WTC11 (cell line): ENCODE measurements around the gene LGR6. TPM values are rescaled to one million over a fixed set of nuclear protein-coding genes. Genes with fewer than 3 reads are reported as not detected.

Experiments used
- ATAC-seq: fragments of 200-7000 bp; cut with Tn5 transposase; 2 replicates; pipeline ENCODE4 v1.10.0; 2021; ENCODE audit warnings: mild to moderate bottlenecking, moderate library complexity
- CTCF ChIA-PET: fragments of 300-600 bp; sonication (Branson Sonifier 250); formaldehyde crosslinking; loops from one replicate; lab custom pipeline; 2021; ENCODE audit warnings: antibody characterized with exemption; lab: Charles Lee
- POLR2A ChIA-PET: fragments of 350-600 bp; sonication (Branson Sonifier 250); formaldehyde crosslinking; loops from one replicate; lab custom pipeline; 2021; ENCODE audit warnings: antibody characterized with exemption; lab: Charles Lee
- DNase-seq: peaks from one replicate; pipeline ENCODE4 v3.0.0; 2021; ENCODE audit warnings: low spot score
- H3K27ac Mint-ChIP-seq: 2 replicates; pipeline ENCODE4 v1.8.0; 2021; ENCODE audit warnings: mixed read lengths
- H3K27me3 Mint-ChIP-seq: 2 replicates; pipeline ENCODE4 v1.8.0; 2021; ENCODE audit warnings: low read depth, mild to moderate bottlenecking, moderate library complexity, mixed read lengths
- H3K36me3 Mint-ChIP-seq: 2 replicates; pipeline ENCODE4 v1.8.0; 2021; ENCODE audit warnings: mixed read lengths
- H3K4me1 Mint-ChIP-seq: 2 replicates; pipeline ENCODE4 v1.8.0; 2022; ENCODE audit warnings: mixed read lengths
- H3K4me3 Mint-ChIP-seq: 2 replicates; pipeline ENCODE4 v1.8.0; 2021; ENCODE audit warnings: mild to moderate bottlenecking, moderate library complexity, mixed read lengths
- H3K9me3 Mint-ChIP-seq: 2 replicates; pipeline ENCODE4 v1.8.0; 2021; ENCODE audit warnings: mixed read lengths
- CBFB ChIP-seq: sonication (generic); formaldehyde crosslinking; IDR thresholded peaks from 2 replicates; pipeline ENCODE4 v1.8.1; 2022; ENCODE audit warnings: mild to moderate bottlenecking, low read depth, missing genetic modification reagents
- ETV6 ChIP-seq: sonication (generic); formaldehyde crosslinking; IDR thresholded peaks from 2 replicates; pipeline ENCODE4 v1.8.1; 2022; ENCODE audit warnings: mild to moderate bottlenecking, missing genetic modification reagents
- KAT7 ChIP-seq: sonication (generic); formaldehyde crosslinking; IDR thresholded peaks from 2 replicates; pipeline ENCODE4 v1.8.1; 2023; ENCODE audit warnings: missing genetic modification reagents, mild to moderate bottlenecking, borderline replicate concordance
- NFYB ChIP-seq: sonication (generic); formaldehyde crosslinking; conservative IDR thresholded peaks from 2 replicates; pipeline ENCODE4 v1.8.0; 2022; ENCODE audit warnings: low read depth, missing genetic modification reagents
- NR1H2 ChIP-seq: sonication (generic); formaldehyde crosslinking; IDR thresholded peaks from 2 replicates; pipeline ENCODE4 v1.9.0; 2021; ENCODE audit warnings: mild to moderate bottlenecking, moderate library complexity, missing genetic modification reagents
- RELA ChIP-seq: sonication (generic); formaldehyde crosslinking; IDR thresholded peaks from 2 replicates; pipeline ENCODE4 v1.8.1; 2022; ENCODE audit warnings: missing genetic modification reagents, mild to moderate bottlenecking, borderline replicate concordance
- TEAD1 ChIP-seq: sonication (generic); formaldehyde crosslinking; IDR thresholded peaks from 2 replicates; pipeline ENCODE4 v1.8.0; 2022; ENCODE audit warnings: mild to moderate bottlenecking, missing genetic modification reagents
- TEAD4 ChIP-seq: sonication (generic); formaldehyde crosslinking; IDR thresholded peaks from 2 replicates; pipeline ENCODE4 v1.8.0; 2022; ENCODE audit warnings: mild to moderate bottlenecking, missing genetic modification reagents
- ZNF232 ChIP-seq: sonication (generic); formaldehyde crosslinking; IDR thresholded peaks from 2 replicates; pipeline ENCODE4 v1.8.0; 2022; ENCODE audit warnings: mild to moderate bottlenecking, missing genetic modification reagents
- ZNF263 ChIP-seq: sonication (generic); formaldehyde crosslinking; IDR thresholded peaks from 2 replicates; pipeline ENCODE4 v1.8.1; 2022; ENCODE audit warnings: low read depth, mild to moderate bottlenecking, moderate library complexity, missing genetic modification reagents
- total RNA-seq: library from RNA; stranded (reverse); gene quantifications from 3 replicates; pipeline ENCODE4 v1.2.3, GENCODE V29; 2021
- TF ChIP-seq, protein P1 (sequence below): sonication (generic); formaldehyde crosslinking; IDR thresholded peaks from 2 replicates; pipeline ENCODE4 v1.8.1; 2023; ENCODE audit warnings: mild to moderate bottlenecking, missing genetic modification reagents, borderline replicate concordance
- TF ChIP-seq, protein P2 (sequence below): sonication (generic); formaldehyde crosslinking; IDR thresholded peaks from 2 replicates; pipeline ENCODE4 v1.8.1; 2022; ENCODE audit warnings: low read depth, missing genetic modification reagents, borderline replicate concordance
- TF ChIP-seq, protein P3 (sequence below): fragments of 250-450 bp; sonication (Bioruptor Pico); IDR thresholded peaks from 2 replicates; pipeline ENCODE4 v1.9.0; 2021; ENCODE audit warnings: mild to moderate bottlenecking
- TF ChIP-seq, protein P4 (sequence below): fragments of 200-600 bp; IDR thresholded peaks from 2 replicates; pipeline ENCODE4 v1.8.0; 2022; ENCODE audit warnings: antibody characterized with exemption
- TF ChIP-seq, protein P5 (sequence below): sonication (generic); formaldehyde crosslinking; IDR thresholded peaks from 2 replicates; pipeline ENCODE4 v1.8.0; 2022; ENCODE audit warnings: missing genetic modification reagents
- TF ChIP-seq, protein P6 (sequence below): sonication (generic); formaldehyde crosslinking; IDR thresholded peaks from 2 replicates; pipeline ENCODE4 v1.8.0; 2022; ENCODE audit warnings: mild to moderate bottlenecking, missing genetic modification reagents
- TF ChIP-seq, protein P7 (sequence below): sonication (generic); formaldehyde crosslinking; IDR thresholded peaks from 2 replicates; pipeline ENCODE4 v1.8.1; 2022; ENCODE audit warnings: low read depth, mild to moderate bottlenecking, moderate library complexity, missing genetic modification reagents, borderline replicate concordance
- TF ChIP-seq, protein P8 (sequence below): sonication (generic); formaldehyde crosslinking; IDR thresholded peaks from 2 replicates; pipeline ENCODE4 v1.8.1; 2022; ENCODE audit warnings: mild to moderate bottlenecking, missing genetic modification reagents, moderate library complexity, borderline replicate concordance
- TF ChIP-seq, protein P9 (sequence below): sonication (generic); formaldehyde crosslinking; IDR thresholded peaks from 2 replicates; pipeline ENCODE4 v1.8.1; 2023; ENCODE audit warnings: mild to moderate bottlenecking, missing genetic modification reagents, moderate library complexity

The LGR6 gene
- total RNA-seq, 1 experiment from 2014 or later = 1.1 TPM

DNA sequence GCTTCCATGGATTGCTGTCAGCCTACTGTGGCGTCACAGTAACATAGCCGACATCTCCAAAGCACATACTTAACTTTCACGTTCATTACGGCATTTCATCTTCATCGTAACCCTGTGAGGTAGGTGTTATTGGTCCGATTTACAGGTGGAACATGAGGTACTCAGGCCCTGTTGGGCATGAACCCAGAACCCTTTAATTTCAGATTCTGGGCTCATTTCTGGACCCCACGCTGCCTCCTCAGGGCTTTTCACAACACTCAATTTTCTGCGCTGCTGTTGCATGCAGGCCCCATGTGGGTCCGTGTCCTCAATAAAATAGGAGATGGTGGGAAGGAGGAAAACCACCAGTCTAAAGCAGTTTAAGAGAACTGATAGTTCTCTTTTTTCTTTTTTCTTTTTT, 108.6 kb downstream of the LGR6 start:
- H3K27me3 Mint-ChIP-seq = no peaks in the 10 kb centered on the region
- ChIA-PET CTCF (interaction anchor here (1.6 kb wide), 1 partner anchor 13 kb away, joined by 6 read pairs; no protein-coding TSS in a partner anchor), POLR2A (no interaction called here)
- DNase-seq = no peak
- H3K4me3 Mint-ChIP-seq = no peak overlapping the region
- ATAC-seq = no peak
- H3K4me1 Mint-ChIP-seq = no peaks in the 10 kb centered on the region
- TF ChIP-seq, protein P1, sequence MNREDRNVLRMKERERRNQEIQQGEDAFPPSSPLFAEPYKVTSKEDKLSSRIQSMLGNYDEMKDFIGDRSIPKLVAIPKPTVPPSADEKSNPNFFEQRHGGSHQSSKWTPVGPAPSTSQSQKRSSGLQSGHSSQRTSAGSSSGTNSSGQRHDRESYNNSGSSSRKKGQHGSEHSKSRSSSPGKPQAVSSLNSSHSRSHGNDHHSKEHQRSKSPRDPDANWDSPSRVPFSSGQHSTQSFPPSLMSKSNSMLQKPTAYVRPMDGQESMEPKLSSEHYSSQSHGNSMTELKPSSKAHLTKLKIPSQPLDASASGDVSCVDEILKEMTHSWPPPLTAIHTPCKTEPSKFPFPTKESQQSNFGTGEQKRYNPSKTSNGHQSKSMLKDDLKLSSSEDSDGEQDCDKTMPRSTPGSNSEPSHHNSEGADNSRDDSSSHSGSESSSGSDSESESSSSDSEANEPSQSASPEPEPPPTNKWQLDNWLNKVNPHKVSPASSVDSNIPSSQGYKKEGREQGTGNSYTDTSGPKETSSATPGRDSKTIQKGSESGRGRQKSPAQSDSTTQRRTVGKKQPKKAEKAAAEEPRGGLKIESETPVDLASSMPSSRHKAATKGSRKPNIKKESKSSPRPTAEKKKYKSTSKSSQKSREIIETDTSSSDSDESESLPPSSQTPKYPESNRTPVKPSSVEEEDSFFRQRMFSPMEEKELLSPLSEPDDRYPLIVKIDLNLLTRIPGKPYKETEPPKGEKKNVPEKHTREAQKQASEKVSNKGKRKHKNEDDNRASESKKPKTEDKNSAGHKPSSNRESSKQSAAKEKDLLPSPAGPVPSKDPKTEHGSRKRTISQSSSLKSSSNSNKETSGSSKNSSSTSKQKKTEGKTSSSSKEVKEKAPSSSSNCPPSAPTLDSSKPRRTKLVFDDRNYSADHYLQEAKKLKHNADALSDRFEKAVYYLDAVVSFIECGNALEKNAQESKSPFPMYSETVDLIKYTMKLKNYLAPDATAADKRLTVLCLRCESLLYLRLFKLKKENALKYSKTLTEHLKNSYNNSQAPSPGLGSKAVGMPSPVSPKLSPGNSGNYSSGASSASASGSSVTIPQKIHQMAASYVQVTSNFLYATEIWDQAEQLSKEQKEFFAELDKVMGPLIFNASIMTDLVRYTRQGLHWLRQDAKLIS (CRISPR knock-in tag) = no peak
- TF ChIP-seq TEAD4 (no peak), ZNF263 (no peak), ETV6 (CRISPR knock-in tag) (no peak), ZNF232 (CRISPR knock-in tag) (no peak), KAT7 (CRISPR knock-in tag) (no peak), CBFB (CRISPR knock-in tag) (no peak), NR1H2 (CRISPR knock-in tag) (no peak)
- TF ChIP-seq, protein P2, sequence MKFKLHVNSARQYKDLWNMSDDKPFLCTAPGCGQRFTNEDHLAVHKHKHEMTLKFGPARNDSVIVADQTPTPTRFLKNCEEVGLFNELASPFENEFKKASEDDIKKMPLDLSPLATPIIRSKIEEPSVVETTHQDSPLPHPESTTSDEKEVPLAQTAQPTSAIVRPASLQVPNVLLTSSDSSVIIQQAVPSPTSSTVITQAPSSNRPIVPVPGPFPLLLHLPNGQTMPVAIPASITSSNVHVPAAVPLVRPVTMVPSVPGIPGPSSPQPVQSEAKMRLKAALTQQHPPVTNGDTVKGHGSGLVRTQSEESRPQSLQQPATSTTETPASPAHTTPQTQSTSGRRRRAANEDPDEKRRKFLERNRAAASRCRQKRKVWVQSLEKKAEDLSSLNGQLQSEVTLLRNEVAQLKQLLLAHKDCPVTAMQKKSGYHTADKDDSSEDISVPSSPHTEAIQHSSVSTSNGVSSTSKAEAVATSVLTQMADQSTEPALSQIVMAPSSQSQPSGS = no peak
- TF ChIP-seq, protein P3, sequence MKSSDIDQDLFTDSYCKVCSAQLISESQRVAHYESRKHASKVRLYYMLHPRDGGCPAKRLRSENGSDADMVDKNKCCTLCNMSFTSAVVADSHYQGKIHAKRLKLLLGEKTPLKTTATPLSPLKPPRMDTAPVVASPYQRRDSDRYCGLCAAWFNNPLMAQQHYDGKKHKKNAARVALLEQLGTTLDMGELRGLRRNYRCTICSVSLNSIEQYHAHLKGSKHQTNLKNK (CRISPR knock-in tag) = no peak
- TF ChIP-seq, protein P4, sequence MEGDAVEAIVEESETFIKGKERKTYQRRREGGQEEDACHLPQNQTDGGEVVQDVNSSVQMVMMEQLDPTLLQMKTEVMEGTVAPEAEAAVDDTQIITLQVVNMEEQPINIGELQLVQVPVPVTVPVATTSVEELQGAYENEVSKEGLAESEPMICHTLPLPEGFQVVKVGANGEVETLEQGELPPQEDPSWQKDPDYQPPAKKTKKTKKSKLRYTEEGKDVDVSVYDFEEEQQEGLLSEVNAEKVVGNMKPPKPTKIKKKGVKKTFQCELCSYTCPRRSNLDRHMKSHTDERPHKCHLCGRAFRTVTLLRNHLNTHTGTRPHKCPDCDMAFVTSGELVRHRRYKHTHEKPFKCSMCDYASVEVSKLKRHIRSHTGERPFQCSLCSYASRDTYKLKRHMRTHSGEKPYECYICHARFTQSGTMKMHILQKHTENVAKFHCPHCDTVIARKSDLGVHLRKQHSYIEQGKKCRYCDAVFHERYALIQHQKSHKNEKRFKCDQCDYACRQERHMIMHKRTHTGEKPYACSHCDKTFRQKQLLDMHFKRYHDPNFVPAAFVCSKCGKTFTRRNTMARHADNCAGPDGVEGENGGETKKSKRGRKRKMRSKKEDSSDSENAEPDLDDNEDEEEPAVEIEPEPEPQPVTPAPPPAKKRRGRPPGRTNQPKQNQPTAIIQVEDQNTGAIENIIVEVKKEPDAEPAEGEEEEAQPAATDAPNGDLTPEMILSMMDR = no peak
- TF ChIP-seq, protein P5, sequence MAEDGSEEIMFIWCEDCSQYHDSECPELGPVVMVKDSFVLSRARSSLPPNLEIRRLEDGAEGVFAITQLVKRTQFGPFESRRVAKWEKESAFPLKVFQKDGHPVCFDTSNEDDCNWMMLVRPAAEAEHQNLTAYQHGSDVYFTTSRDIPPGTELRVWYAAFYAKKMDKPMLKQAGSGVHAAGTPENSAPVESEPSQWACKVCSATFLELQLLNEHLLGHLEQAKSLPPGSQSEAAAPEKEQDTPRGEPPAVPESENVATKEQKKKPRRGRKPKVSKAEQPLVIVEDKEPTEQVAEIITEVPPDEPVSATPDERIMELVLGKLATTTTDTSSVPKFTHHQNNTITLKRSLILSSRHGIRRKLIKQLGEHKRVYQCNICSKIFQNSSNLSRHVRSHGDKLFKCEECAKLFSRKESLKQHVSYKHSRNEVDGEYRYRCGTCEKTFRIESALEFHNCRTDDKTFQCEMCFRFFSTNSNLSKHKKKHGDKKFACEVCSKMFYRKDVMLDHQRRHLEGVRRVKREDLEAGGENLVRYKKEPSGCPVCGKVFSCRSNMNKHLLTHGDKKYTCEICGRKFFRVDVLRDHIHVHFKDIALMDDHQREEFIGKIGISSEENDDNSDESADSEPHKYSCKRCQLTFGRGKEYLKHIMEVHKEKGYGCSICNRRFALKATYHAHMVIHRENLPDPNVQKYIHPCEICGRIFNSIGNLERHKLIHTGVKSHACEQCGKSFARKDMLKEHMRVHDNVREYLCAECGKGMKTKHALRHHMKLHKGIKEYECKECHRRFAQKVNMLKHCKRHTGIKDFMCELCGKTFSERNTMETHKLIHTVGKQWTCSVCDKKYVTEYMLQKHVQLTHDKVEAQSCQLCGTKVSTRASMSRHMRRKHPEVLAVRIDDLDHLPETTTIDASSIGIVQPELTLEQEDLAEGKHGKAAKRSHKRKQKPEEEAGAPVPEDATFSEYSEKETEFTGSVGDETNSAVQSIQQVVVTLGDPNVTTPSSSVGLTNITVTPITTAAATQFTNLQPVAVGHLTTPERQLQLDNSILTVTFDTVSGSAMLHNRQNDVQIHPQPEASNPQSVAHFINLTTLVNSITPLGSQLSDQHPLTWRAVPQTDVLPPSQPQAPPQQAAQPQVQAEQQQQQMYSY (CRISPR knock-in tag) = no peak
- TF ChIP-seq, protein P6, sequence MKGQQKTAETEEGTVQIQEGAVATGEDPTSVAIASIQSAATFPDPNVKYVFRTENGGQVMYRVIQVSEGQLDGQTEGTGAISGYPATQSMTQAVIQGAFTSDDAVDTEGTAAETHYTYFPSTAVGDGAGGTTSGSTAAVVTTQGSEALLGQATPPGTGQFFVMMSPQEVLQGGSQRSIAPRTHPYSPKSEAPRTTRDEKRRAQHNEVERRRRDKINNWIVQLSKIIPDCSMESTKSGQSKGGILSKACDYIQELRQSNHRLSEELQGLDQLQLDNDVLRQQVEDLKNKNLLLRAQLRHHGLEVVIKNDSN (CRISPR knock-in tag) = no peak
- no peaks in the 10 kb centered on the region for H3K36me3 Mint-ChIP-seq
- no peak overlapping the region for H3K27ac Mint-ChIP-seq
- no peaks in the 10 kb centered on the region for H3K9me3 Mint-ChIP-seq

DNA sequence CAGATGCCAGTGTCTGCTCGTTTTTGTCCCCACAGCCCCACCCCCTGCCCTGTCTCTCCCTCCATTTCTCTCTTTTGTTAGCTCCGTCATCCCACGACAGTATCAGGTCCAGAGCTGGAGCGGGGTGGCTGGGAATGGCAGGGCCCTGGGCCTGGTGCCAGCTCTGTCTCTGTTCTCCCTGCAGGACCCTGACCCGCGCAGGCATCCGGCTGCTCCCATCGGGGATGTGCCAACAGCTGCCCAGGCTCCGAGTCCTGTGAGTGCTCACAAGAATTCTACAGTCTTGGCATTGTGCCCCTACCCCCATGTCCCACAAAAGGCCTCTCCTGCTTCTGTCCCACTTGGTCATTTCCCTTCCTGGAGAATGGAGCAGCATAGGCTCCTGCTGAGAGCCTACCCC, 110.8 kb downstream of the LGR6 start:
- DNase-seq (no peak), ATAC-seq (no peak)
- ChIA-PET CTCF (interaction anchor here (1.0 to 1.9 kb wide), 3 partner anchors 30 to 114 kb away, joined by 3 to 9 read pairs (median 4); partner anchors contain the start of gene LGR6), POLR2A (no interaction called here)
- no peak for TF ChIP-seq RELA (CRISPR knock-in tag)
- TF ChIP-seq, protein P7, sequence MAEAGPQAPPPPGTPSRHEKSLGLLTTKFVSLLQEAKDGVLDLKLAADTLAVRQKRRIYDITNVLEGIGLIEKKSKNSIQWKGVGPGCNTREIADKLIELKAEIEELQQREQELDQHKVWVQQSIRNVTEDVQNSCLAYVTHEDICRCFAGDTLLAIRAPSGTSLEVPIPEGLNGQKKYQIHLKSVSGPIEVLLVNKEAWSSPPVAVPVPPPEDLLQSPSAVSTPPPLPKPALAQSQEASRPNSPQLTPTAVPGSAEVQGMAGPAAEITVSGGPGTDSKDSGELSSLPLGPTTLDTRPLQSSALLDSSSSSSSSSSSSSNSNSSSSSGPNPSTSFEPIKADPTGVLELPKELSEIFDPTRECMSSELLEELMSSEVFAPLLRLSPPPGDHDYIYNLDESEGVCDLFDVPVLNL (CRISPR knock-in tag) = no peak
- TF ChIP-seq ZNF232 (CRISPR knock-in tag) = no peak
- TF ChIP-seq, protein P8, sequence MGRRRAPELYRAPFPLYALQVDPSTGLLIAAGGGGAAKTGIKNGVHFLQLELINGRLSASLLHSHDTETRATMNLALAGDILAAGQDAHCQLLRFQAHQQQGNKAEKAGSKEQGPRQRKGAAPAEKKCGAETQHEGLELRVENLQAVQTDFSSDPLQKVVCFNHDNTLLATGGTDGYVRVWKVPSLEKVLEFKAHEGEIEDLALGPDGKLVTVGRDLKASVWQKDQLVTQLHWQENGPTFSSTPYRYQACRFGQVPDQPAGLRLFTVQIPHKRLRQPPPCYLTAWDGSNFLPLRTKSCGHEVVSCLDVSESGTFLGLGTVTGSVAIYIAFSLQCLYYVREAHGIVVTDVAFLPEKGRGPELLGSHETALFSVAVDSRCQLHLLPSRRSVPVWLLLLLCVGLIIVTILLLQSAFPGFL = no peak
- no peak for TF ChIP-seq TEAD1 (CRISPR knock-in tag)
- TF ChIP-seq, protein P3 (CRISPR knock-in tag) = no peak
- TF ChIP-seq, protein P9, sequence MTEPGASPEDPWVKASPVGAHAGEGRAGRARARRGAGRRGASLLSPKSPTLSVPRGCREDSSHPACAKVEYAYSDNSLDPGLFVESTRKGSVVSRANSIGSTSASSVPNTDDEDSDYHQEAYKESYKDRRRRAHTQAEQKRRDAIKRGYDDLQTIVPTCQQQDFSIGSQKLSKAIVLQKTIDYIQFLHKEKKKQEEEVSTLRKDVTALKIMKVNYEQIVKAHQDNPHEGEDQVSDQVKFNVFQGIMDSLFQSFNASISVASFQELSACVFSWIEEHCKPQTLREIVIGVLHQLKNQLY (CRISPR knock-in tag) = no peak
- TF ChIP-seq NFYB (CRISPR knock-in tag) = no peak
- no peak overlapping the region for H3K27ac Mint-ChIP-seq
- no peaks in the 10 kb centered on the region for H3K27me3 Mint-ChIP-seq
- no peaks in the 10 kb centered on the region for H3K9me3 Mint-ChIP-seq
- no peak overlapping the region for H3K4me3 Mint-ChIP-seq
- no peaks in the 10 kb centered on the region for H3K4me1 Mint-ChIP-seq
- H3K36me3 Mint-ChIP-seq = no peaks in the 10 kb centered on the region
